Activated CD4-positive, alpha-beta T cell treated with anti-CD3 and anti-CD28 coated beads for 36 hours (primary cell): ENCODE data around the gene CCDC122. TPM values are rescaled to one million over a fixed set of nuclear protein-coding genes. Genes with fewer than 3 reads are reported as not detected.

Experiments
- total RNA-seq, 2 experiments: library from RNA; stranded (reverse); gene quantifications; one replicate each; pipeline ENCODE4 v1.2.3, GENCODE V29; 2021

The CCDC122 gene
- total RNA-seq, 2 experiments from 2014 or later, result 2.0 to 3.1 TPM

Other genes with a start within 250 kb of the CCDC122 start
- under 1 TPM; 0.28 to 0.48 TPM for gene ENOX1, start 92.8 kb downstream of the CCDC122 start, total RNA-seq
- 1 to 10 TPM; 2.6 to 3.1 TPM for gene LACC1, start 164 bp upstream of the CCDC122 start, total RNA-seq